NCI-H2227 (cell line): ENCODE measurements around the gene NFATC2.
"Not testable (repeated sequence)": the region's sequence is repeated elsewhere in the genome, so short reads cannot be mapped to it uniquely, and the experiment has no call there.

Experiments used
- DNase-seq: peaks from one replicate; lab custom pipeline; 2025; ENCODE audit not compliant: unreplicated experiment; lab: John Stamatoyannopoulos, UW

Gene NFATC2

GRCh38 chr20:51541189-51542032, 1.1 kb downstream of the NFATC2 start:
- no peak for DNase-seq

GRCh38 chr20:51540580-51540979, 1.9 kb downstream of the NFATC2 start:
- DNase-seq = no peak

GRCh38 chr20:51540074-51540473, 2.4 kb downstream of the NFATC2 start:
- DNase-seq = not testable (repeated sequence)

GRCh38 chr20:51536116-51537069, 6.1 kb downstream of the NFATC2 start:
- no peak for DNase-seq

GRCh38 chr20:51535674-51536073, 6.8 kb downstream of the NFATC2 start:
- no peak for DNase-seq

- DNase-seq = no peak
Measured at GRCh38 chr20:51535075-51535386, 7.5 kb downstream of the NFATC2 start.

GRCh38 chr20:51533291-51534172, 9.0 kb downstream of the NFATC2 start:
- no peak for DNase-seq

- no peak for DNase-seq
Measured at GRCh38 chr20:51532577-51533191, 9.8 kb downstream of the NFATC2 start.

GRCh38 chr20:51531712-51532456, 10.6 kb downstream of the NFATC2 start:
- no peak for DNase-seq

- DNase-seq = no peak
Measured at GRCh38 chr20:51531141-51531710, 11.3 kb downstream of the NFATC2 start.

GRCh38 chr20:51529758-51530157, 12.8 kb downstream of the NFATC2 start:
- no peak for DNase-seq

GRCh38 chr20:51529081-51529681, 13.3 kb downstream of the NFATC2 start:
- no peak for DNase-seq

- no peak for DNase-seq
Measured at GRCh38 chr20:51528263-51529027, 14.1 kb downstream of the NFATC2 start.

- no peak for DNase-seq
Measured at GRCh38 chr20:51526754-51527153, 15.8 kb downstream of the NFATC2 start.

- no peak for DNase-seq
Measured at GRCh38 chr20:51526106-51526470, 16.4 kb downstream of the NFATC2 start.

GRCh38 chr20:51525241-51526105, 17.0 kb downstream of the NFATC2 start:
- no peak for DNase-seq

GRCh38 chr20:51523276-51524013, 19.1 kb downstream of the NFATC2 start:
- no peak for DNase-seq
